ENCODE measurements around the gene MFRP.

MFRP gene

GRCh38 chr11:119316729-119317591 lies 29.5 kb downstream of the MFRP start, which contains the start of gene MCAM:
Gene MCAM, minus strand, starts transcription at chr11:119317130. Its CDS starts 29 bp downstream, at chr11:119317101.
- no peak for DNase-seq

GRCh38 chr11:119316016-119316728 lies 30.3 kb downstream of the MFRP start:
- no peak for DNase-seq

GRCh38 chr11:119315131-119316015 lies 31.1 kb downstream of the MFRP start:
- no peak for DNase-seq

GRCh38 chr11:119314726-119315125 lies 31.8 kb downstream of the MFRP start:
- DNase-seq = no peak

- no peak for DNase-seq
Measured at GRCh38 chr11:119310682-119311052, 35.8 kb downstream of the MFRP start.

- no peak for DNase-seq
Measured at GRCh38 chr11:119309953-119310681, 36.4 kb downstream of the MFRP start.

GRCh38 chr11:119309411-119309810 lies 37.1 kb downstream of the MFRP start:
- no peak for DNase-seq

GRCh38 chr11:119307974-119308373 lies 38.5 kb downstream of the MFRP start:
- no peak for DNase-seq

GRCh38 chr11:119307219-119307618 lies 39.3 kb downstream of the MFRP start:
- no peak for DNase-seq

- DNase-seq = no peak
Measured at GRCh38 chr11:119306373-119306890, 40.1 kb downstream of the MFRP start.

- no peak for DNase-seq
Measured at GRCh38 chr11:119305556-119306372, 40.7 kb downstream of the MFRP start.

- DNase-seq = no peak
Measured at GRCh38 chr11:119303227-119303718, 43.2 kb downstream of the MFRP start.

- no peak for DNase-seq
Measured at GRCh38 chr11:119300198-119300964, 46.1 kb downstream of the MFRP start.

- no peak for DNase-seq
Measured at GRCh38 chr11:119299416-119299815, 47.1 kb downstream of the MFRP start.

GRCh38 chr11:119298726-119299125 lies 47.8 kb downstream of the MFRP start:
- no peak for DNase-seq

- no peak for DNase-seq
Measured at GRCh38 chr11:119297938-119298337, 48.6 kb downstream of the MFRP start.

- no peak for DNase-seq
Measured at GRCh38 chr11:119295178-119295577, 51.3 kb downstream of the MFRP start.

- DNase-seq = no peak
Measured at GRCh38 chr11:119293461-119293860, 53.0 kb downstream of the MFRP start.

- no peak for DNase-seq
Measured at GRCh38 chr11:119290894-119291497, 55.5 kb downstream of the MFRP start.

Measured in inflammatory macrophage treated with lipopolysaccharide for 4 hours (primary cell).